HG02642 (cell line): ENCODE measurements around the gene ENPP3.
"Not testable (repeated sequence)": the region's sequence is repeated elsewhere in the genome, so short reads cannot be mapped to it uniquely, and the experiment has no call there.

ENCODE experiments used
- ATAC-seq: cut with Tn5 transposase; IDR thresholded peaks from one replicate; pipeline ENCODE4 v1.9.1; 2021; ENCODE audit warnings: mild to moderate bottlenecking; ENCODE audit not compliant: unreplicated experiment, poor library complexity

The ENPP3 gene

GRCh38 chr6:131731224-131731623, 94.1 kb downstream of the ENPP3 start:
- no peak for ATAC-seq

DNA sequence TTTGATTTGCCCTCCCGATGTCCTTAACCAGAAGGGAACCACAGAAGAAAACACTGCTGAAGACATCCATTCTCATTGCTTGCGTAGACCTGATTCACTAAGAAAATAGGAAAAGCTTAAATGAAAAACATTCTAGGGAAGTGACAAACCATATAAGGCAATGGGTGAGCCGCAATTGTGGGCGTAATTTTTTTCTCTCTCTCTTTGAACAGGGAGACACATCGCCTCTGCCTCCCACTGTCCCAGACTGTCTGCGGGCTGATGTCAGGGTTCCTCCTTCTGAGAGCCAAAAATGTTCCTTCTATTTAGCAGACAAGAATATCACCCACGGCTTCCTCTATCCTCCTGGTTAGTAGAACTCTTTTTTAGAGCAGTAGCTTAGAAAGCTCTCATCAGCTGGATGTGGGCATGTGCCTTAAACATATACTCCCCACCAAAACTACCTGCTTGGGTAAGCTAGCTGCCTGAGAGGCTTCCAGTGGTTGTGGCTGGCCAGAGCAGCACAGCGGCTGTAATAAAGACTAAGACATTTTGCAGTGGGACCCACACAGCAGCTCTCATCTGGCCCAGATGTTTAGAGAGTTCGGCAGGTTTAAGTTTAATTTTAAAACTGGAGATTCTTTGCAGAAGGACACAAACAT, 96.4 kb downstream of the ENPP3 start:
- no peak for ATAC-seq

DNA sequence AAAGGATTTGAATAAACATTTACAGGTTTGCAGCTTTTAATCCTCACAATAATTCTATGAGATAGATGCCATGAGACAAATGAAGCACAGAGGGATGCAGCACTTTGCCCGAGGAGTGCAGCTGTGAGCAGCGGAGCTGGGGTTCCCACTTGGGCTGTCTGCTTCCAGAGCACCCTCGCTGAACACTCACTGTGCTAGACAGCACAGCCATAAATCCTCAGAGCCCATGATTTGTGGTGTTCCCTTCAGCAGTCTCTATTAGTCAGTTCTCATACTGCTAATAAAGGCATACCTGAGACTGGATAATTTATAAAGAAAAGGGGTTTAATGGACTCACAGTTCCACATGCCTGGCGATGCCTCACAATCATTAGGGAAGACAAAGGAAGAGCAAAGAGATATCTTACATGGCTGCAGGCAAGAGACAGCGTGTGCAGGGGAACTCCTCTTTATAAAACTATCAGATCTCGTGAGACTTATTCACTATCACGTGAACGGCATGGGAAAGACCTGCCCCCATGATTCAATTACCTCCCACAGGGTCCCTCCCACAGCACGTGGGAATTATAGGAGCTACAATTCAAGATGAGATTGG, 99.0 kb downstream of the ENPP3 start:
- ATAC-seq: no peak

GRCh38 chr6:131736811-131737210, 99.7 kb downstream of the ENPP3 start:
- ATAC-seq: no peak

DNA sequence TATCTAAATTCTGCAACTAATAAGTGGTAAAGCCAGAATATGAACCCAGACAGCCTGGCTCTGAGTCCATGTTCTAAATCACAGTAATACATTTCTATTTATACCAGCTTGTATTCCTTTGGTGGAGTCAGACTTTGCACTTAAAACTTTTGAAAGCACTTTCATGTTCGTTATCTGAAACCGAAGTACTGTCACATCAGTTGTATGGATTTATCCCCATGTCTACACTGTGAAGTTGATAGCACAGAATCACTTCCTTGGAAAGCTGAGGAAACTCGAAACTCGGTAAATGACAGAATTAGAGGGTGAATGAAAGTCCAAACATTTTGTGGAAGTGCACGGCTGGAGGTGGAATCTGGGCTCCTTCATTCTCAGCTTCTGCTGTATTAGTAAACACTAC, 102.0 kb downstream of the ENPP3 start:
- no peak for ATAC-seq

GRCh38 chr6:131740161-131740560, 103.1 kb downstream of the ENPP3 start:
- ATAC-seq: no peak

DNA sequence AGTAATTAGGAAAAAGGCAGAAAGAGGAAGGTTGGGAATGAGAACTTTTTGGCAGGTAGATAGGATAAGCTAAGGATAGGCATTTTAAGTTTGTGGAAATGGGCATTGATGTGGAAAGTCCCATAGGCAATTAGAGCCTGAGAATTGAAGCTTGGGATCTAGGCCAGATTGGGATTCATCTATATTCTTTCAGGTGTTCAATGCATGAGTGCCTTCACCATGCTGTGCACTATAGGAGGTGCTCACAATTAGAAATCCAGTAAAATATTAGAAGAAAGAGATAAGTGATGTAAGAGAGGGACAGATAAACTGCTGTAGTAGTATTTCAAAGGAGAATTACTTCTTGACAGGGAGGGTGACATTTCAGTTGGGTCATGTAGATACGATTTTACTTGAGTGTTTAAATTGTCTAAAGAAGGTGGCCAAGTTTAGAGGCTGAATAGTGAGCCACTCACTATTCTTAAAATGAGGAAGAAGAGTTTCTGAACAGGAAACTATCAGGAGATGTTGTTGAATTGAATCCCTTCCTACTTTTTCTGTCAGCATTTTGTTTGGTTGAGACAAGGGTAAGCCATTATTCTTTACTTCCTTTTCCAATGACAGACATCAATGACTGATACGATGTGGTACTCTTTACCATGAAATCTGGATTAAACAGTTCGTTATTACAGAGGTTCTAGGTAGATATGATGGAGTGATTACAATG, 104.7 kb downstream of the ENPP3 start:
- ATAC-seq: no peak

DNA sequence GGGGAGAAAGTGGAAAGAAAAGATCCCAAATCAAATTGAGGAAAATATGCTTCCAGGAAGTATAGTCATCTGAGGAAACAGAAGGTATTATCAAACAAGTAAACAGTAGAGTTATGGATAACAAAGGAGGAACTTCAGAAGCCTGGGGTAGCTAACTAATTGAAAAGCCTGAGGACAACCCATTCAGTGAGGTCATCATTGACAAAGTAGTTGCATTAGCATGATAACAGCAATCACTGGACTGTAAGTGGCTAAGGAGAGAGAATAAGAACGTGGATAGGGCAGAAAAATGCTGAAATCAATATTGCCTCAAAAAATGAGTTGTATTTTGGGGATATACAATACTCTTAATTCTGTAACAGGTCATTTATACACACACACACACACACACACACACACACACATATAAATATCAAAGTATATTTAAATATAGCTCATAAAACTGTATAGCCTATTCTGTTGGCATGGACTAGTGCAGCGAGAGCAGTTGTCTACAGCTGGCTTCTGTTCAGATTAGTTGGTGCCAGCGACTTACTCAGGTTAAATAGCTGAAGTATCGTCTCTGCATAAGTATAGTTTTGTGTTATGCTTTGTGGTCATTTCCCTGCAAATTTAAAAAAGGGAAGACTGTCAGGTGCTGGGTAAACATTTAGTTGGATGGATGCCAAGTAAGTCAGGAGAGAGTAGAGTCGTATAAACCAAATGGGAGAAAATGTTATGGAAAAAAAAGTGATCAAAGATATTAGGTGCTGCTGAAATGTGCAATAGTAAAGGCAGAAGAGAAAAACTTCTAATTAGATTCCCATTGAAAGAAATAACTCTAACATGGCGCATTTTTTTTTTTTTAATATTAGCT, 107.6 kb downstream of the ENPP3 start:
- no peak for ATAC-seq

DNA sequence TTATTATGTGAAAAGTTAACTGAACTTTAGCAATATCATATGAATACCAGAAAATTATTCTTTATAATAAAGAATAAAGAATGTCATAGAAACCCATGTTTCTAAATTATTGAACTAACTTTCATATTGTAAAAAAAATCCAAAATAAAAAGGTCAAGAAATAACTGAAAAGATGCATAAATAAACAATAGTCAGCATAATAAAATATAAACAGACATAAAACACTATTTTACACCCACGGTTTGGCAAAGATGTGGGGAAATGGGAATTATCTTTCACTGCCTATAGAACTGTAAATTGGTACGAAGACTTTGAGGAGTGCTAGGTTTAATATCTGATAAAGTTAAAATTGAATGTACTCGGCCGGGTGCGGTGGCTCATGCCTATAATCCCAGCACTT, 108.4 kb downstream of the ENPP3 start:
- no peak for ATAC-seq

GRCh38 chr6:131747821-131748353, 110.8 kb downstream of the ENPP3 start:
- ATAC-seq: no peak

DNA sequence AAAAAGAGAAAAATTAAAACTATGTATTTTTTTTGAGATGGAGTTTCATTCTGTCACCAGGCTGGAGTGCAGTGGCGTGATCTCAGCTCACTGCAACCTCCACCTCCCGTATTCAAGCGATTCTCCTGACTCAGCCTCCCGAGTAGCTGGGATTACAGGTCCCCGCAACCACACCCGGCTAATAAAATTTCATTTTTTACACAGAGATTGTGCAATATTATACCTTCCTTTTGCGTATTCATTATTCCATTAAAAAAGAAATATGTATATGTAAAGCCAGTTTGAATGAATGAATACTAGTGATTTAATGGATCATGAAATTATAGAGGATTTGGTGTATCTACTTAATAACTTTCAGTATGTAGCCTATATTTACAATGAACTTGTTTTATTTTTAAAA, 111.9 kb downstream of the ENPP3 start:
- ATAC-seq: no peak

GRCh38 chr6:131751012-131751715, 114.1 kb downstream of the ENPP3 start:
- not testable (repeated sequence) for ATAC-seq

DNA sequence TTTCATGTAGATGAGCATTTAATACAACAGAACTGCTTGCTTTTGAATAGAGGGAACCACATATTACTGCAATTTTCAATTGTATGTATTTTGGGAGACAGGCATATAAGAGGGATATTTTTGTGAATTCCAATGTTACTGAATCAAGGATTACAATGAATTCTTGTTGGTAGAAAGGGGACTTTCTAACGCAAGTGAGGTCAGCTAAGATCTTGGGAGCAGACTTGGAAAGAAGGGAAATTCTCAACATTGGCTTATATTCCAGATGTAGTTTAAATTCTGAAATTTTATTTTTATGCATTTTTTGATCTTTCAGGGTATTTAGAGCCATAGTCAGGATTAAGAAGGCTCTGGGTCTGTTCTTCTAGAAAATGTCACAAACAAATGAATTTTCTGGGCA, 117.0 kb downstream of the ENPP3 start:
- ATAC-seq: no peak

- ATAC-seq: no peak
Observed at GRCh38 chr6:131754715-131755567, 117.8 kb downstream of the ENPP3 start.

DNA sequence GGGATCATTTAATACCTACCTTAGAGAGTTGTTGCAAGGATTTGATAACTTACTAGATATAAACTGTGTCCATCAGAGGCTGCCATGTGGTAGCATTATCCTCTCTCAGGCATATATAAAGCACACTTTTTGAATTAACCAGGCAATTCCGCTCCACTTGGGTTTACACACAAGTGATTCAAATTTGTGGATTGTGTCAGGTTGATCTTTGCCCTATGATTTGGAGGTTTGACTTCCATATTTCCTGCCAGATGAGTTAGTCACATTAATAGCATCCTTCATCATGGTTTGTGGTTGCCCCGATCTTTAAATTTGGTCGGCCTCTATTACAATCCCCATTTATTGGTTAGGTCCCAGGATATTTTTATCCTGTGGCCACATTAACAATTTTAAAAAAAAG, 118.5 kb downstream of the ENPP3 start:
- ATAC-seq: no peak

GRCh38 chr6:131756039-131756438, 118.9 kb downstream of the ENPP3 start:
- ATAC-seq: no peak

GRCh38 chr6:131758920-131759319, 121.8 kb downstream of the ENPP3 start:
- ATAC-seq: no peak

DNA sequence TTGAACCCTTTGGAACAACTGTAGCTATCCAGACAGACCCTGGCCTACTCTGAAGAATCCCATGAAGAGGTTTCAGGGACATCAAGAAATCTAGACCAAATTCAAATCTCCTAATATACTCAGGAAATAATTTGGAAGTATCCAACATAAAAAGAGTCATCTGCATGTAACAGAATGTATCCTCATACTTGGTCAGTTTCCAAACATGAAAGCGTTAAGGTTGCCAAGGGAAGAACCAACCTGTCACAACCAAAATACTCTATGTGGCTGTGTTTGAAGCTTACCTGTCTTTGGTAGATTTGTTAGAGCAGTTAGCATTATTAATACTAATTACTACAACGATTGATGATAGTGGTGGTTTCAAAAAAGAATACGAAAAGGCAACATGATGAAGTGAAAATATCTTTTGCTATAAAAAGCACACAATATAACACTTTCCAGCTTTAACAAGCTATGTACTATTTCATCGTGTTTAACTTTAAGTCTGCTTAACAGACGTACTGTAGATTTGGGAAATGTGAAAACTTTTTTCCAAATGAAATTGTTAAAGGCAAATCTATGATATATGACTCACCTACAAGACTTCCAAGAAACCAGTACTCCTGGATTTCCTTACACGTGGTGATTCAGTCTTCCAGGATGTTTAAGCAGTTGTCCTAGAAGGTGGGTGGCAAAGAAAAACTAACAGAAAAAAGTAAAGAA, 124.1 kb downstream of the ENPP3 start:
- ATAC-seq: no peak

- ATAC-seq: no peak
Observed at GRCh38 chr6:131761762-131762067, 124.6 kb downstream of the ENPP3 start.
